HUES48 (cell line): ENCODE measurements around the gene CTAGE9.
"Not testable (repeated sequence)": the region's sequence is repeated elsewhere in the genome, so short reads cannot be mapped to it uniquely, and the experiment has no call there.

ENCODE experiments used
- H3K27ac ChIP-seq: one replicate; pipeline ENCODE4 v1.7.0; 2013; ENCODE audit warnings: low read depth, low read length, inconsistent platforms
- H3K27me3 ChIP-seq: 2 replicates; pipeline ENCODE4 v1.6.1; 2013; ENCODE audit warnings: mild to moderate bottlenecking, low read length; ENCODE audit not compliant: control insufficient read depth, insufficient read depth
- H3K36me3 ChIP-seq: 2 replicates; pipeline ENCODE4 v1.6.1; 2013; ENCODE audit warnings: low read length; ENCODE audit not compliant: control insufficient read depth, insufficient read depth
- H3K4me1 ChIP-seq: 2 replicates; pipeline ENCODE4 v1.6.1; 2013; ENCODE audit warnings: mild to moderate bottlenecking, low read length; ENCODE audit not compliant: control insufficient read depth, insufficient read depth
- H3K4me3 ChIP-seq: 2 replicates; pipeline ENCODE4 v1.5.1; 2013; ENCODE audit warnings: mild to moderate bottlenecking, low read depth, low read length
- H3K9ac ChIP-seq: 2 replicates; pipeline ENCODE4 v1.6.1; 2013; ENCODE audit warnings: mild to moderate bottlenecking, low read depth, low read length, moderate library complexity
- H3K9me3 ChIP-seq: 2 replicates; pipeline ENCODE4 v1.6.1; 2013; ENCODE audit warnings: low read length; ENCODE audit not compliant: control insufficient read depth, insufficient read depth

CTAGE9 gene

GRCh38 chr6:131710917-131711316, at the start of gene CTAGE9:
CTAGE9 (minus strand) TSS chr6:131711017; CDS start chr6:131711017, 0 bp downstream.
- not testable (repeated sequence) for H3K4me3 ChIP-seq, H3K9me3 ChIP-seq, H3K4me1 ChIP-seq, H3K9ac ChIP-seq, H3K27ac ChIP-seq, H3K36me3 ChIP-seq, H3K27me3 ChIP-seq

- Histone ChIP-seq H3K36me3 (no peaks in the 10 kb centered on the region), H3K4me1 (no peaks in the 10 kb centered on the region), H3K27me3 (no peaks in the 10 kb centered on the region), H3K27ac (no peak overlapping the region), H3K9me3 (no peaks in the 10 kb centered on the region), H3K9ac (no peak overlapping the region), H3K4me3 (no peak overlapping the region)
These were observed 48.1 kb upstream of the CTAGE9 start for GRCh38 chr6:131758920-131759319.

GRCh38 chr6:131756039-131756438, 45.2 kb upstream of the CTAGE9 start:
- no peak overlapping the region for H3K27ac ChIP-seq
- H3K9me3 ChIP-seq, result no peaks in the 10 kb centered on the region
- H3K4me1 ChIP-seq, result no peaks in the 10 kb centered on the region

GRCh38 chr6:131755597-131755996, 44.8 kb upstream of the CTAGE9 start:
- no peak overlapping the region for H3K9ac ChIP-seq
- H3K27ac ChIP-seq, result no peak overlapping the region
- H3K36me3 ChIP-seq, result no peaks in the 10 kb centered on the region
- no peaks in the 10 kb centered on the region for H3K4me1 ChIP-seq
- no peaks in the 10 kb centered on the region for H3K9me3 ChIP-seq
- no peaks in the 10 kb centered on the region for H3K27me3 ChIP-seq
- H3K4me3 ChIP-seq, result no peak overlapping the region

More at GRCh38 chr6:131756039-131756438, 45.2 kb upstream of the CTAGE9 start:
- H3K9ac ChIP-seq, result no peak overlapping the region
- no peak overlapping the region for H3K4me3 ChIP-seq
- H3K36me3 ChIP-seq, result no peaks in the 10 kb centered on the region
- H3K27me3 ChIP-seq, result no peaks in the 10 kb centered on the region

GRCh38 chr6:131754715-131755567, 44.1 kb upstream of the CTAGE9 start:
- Histone ChIP-seq H3K9me3 (no peaks in the 10 kb centered on the region), H3K36me3 (no peaks in the 10 kb centered on the region), H3K4me1 (no peaks in the 10 kb centered on the region), H3K27me3 (no peaks in the 10 kb centered on the region), H3K9ac (no peak overlapping the region), H3K27ac (no peak overlapping the region), H3K4me3 (no peak overlapping the region)

GRCh38 chr6:131754088-131754487, 43.3 kb upstream of the CTAGE9 start:
- Histone ChIP-seq H3K4me1 (no peaks in the 10 kb centered on the region), H3K9me3 (no peaks in the 10 kb centered on the region), H3K4me3 (no peak overlapping the region), H3K36me3 (no peaks in the 10 kb centered on the region), H3K27ac (no peak overlapping the region), H3K27me3 (no peaks in the 10 kb centered on the region), H3K9ac (no peak overlapping the region)

- not testable (repeated sequence) for H3K27me3 ChIP-seq, H3K9me3 ChIP-seq, H3K4me1 ChIP-seq, H3K27ac ChIP-seq, H3K9ac ChIP-seq, H3K36me3 ChIP-seq, H3K4me3 ChIP-seq
These were observed 40.3 kb upstream of the CTAGE9 start for GRCh38 chr6:131751012-131751715.

- H3K27me3 ChIP-seq, result no peaks in the 10 kb centered on the region
- no peak overlapping the region for H3K27ac ChIP-seq
- H3K4me3 ChIP-seq, result no peak overlapping the region
- H3K4me1 ChIP-seq, result peaks cover 13% of the 10 kb centered on the region
- no peak overlapping the region for H3K9ac ChIP-seq
- no peaks in the 10 kb centered on the region for H3K9me3 ChIP-seq
- H3K36me3 ChIP-seq, result no peaks in the 10 kb centered on the region
These were observed 38.2 kb upstream of the CTAGE9 start for GRCh38 chr6:131749023-131749422.

GRCh38 chr6:131747821-131748353, 37.1 kb upstream of the CTAGE9 start:
- no peaks in the 10 kb centered on the region for H3K9me3 ChIP-seq
- no peaks in the 10 kb centered on the region for H3K36me3 ChIP-seq
- H3K27me3 ChIP-seq, result no peaks in the 10 kb centered on the region
- no peak overlapping the region for H3K27ac ChIP-seq
- H3K4me1 ChIP-seq, result peaks cover 16% of the 10 kb centered on the region
- no peak overlapping the region for H3K4me3 ChIP-seq
- no peak overlapping the region for H3K9ac ChIP-seq

GRCh38 chr6:131745476-131745875, 34.7 kb upstream of the CTAGE9 start:
- Histone ChIP-seq H3K27me3 (no peaks in the 10 kb centered on the region), H3K36me3 (no peaks in the 10 kb centered on the region)

More at GRCh38 chr6:131745476-131745875, 34.7 kb upstream of the CTAGE9 start:
- no peaks in the 10 kb centered on the region for H3K9me3 ChIP-seq
- peak overlapping the region; percentile 27 for H3K27ac ChIP-seq
- no peak overlapping the region for H3K4me3 ChIP-seq
- H3K9ac ChIP-seq, result no peak overlapping the region
- H3K4me1 ChIP-seq, result peaks cover 16% of the 10 kb centered on the region
